C4-2B (cell line): ENCODE measurements around the gene CEACAM4.

Experiments used
- CTCF ChIP-seq: fragments of 450-650 bp; conservative IDR thresholded peaks from 2 replicates; pipeline ENCODE4 v1.5.1; 2017; ENCODE audit warnings: mild to moderate bottlenecking
- ZFX ChIP-seq: fragments of 450-650 bp; IDR thresholded peaks from 2 replicates; pipeline ENCODE4 v1.6.1; 2017

GRCh38 chr19:41588497-41589209 is 38.2 kb downstream of the CEACAM4 start:
- no peak for TF ChIP-seq CTCF
- no peak for TF ChIP-seq ZFX
